Stimulated activated CD8-positive, alpha-beta memory T cell treated with anti-CD3 and anti-CD28 coated beads, Interleukin-12 subunit alpha, Interleukin-12 subunit beta, amount 100 ng/mL, for 4 hours (primary cell): ENCODE results near the gene CMTM5.
"Not testable (repeated sequence)": the region's sequence is repeated elsewhere in the genome, so short reads cannot be mapped to it uniquely, and the experiment has no call there.

Experiments used
- DNase-seq: peaks from one replicate; pipeline ENCODE4 v3.0.0-alpha.2; 2020; ENCODE audit warnings: low read depth

The CMTM5 gene

DNA sequence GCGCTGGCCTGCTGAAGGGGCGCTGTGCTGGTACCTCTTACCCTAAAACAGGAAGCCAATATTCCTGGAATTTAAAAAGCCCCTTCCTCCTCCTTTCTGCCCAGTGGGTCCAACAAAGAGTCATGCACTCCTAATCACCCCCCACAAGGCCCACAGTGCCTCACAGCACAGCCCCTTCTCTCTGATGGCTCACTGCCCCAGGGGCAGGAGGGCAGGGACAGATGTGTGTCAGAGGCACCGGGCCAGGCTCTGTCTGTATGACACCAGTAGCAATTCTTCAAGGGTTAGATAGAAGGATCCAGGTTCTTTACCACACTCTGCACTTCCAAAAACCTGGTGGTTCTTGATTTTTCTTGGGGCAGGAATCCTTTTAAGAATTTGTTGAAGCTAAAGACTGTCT is 22.3 kb downstream of the CMTM5 start:
- DNase-seq = no peak

DNA sequence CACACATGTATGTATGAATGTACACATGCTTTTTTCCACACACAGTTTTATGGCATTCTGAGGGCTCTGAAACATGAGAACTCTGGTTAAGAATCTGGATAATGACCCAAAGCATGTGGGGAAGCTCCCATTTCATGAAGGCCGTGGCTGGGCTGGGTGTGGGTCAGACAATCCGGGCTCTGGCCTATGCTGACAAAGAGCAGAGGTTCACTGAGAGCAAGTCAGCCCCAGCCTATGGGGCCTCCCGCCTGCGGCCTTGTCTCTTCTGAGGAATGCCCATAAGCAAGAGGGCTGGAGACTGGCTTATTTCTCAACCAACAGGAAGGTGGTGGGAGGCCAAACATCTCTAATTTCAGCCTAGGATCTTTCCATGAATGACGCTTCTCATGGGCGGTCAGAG is 22.7 kb downstream of the CMTM5 start:
- no peak for DNase-seq

DNA sequence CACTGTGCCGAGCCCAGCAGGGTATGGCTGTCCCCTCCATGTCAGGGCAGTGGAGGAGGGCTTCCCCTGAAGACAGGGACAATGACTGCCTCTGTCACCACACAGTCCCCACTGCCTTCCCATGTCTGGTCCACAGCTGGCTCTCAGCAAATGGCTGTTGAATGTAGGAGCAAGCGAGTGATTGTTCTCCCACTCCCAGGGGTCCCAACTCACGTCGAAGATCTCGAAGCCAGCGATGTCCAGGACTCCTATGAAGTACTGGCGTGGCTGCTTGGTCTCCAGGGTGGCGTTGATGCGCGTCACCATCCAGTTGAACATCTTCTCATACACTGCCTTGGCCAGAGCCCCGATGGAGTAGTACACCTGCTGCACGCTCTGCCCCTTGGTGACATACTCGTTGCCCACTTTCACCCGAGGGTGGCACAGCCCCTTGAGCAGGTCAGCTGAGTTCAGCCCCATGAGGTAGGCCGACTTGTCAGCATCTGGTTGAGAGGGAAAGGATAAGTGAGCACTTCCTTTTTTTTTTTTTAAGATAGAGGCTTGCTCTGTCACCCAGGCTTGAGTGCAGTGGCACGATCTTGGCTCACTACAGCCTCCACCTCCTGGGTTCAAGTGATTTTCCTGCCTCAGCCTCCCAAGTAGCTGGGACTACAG is 23.8 kb downstream of the CMTM5 start:
- not testable (repeated sequence) for DNase-seq

DNA sequence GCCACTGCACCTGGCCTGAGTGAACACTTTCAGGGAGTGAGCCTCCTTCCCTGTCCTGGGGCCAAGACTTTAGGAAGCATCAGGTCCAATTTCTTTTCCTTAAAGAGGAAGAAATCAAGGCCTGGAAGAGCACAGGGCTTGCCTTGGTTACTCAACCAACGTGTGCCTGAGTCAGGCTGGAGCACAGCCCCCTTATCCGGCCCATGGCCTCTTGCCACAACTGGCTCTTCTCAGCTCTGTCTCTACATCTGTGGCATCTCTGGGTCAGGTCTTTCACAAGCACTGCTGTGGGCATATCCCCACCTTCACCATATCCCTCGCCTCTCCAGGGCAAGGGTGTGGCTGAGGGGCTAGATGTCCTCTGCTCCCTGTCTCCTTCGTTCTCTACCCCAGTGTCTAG is 24.4 kb downstream of the CMTM5 start:
- no peak for DNase-seq

DNA sequence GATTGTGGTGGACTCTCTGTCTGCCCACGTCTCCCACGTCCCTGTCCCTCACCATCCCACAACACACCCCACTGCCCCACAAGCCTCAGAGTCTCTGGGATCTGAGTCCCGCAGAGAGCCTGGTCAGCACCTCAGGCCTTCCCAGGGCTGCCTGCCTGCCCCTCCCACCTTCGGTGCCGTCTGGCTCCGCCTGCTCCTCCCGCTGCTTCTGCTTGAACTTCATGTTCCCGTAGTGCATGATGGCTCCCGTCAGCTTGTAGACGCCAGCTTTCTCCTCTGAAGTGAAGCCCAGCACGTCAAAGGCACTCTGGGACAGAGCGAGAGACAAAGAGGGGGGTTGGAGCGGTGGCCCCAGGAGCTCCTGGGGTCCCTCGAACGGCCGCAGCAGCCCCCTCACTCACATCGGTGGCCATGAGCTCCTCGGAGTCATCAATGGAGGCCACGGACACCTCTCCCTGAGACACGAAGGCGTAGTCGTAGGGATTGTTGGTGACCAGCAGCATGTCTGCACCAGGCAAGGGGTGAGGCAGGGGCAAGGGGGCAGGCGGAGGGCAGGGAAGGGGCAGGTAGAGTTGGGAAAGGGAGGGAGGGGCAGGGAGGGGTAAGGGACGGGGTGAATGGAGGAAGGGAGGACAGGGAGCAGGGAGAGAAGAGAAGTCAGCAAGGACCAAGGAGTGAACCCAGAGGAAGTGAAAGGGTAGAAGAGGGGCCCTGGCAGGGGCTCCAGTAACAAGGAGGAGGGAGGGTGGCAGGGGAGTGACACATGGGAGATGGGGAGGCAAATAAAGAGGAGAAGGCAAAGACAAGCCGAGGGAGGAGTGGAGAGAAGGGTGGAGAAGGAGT is 25.7 kb downstream of the CMTM5 start:
- no peak for DNase-seq

DNA sequence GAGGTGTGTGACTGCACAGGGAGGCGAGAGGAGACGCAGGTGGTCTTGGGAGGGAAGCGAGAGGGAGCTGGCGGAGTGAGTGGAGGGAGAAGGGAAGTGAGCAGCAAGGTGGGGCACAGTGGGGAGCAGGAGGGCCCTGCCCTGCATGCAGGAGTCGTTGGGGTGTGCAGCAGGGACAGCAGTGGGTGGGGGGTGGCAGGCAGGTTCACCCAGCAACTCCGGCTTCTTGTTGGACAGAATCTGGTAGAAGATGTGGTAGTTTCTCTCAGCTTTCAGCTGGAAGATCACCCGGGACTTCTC is 26.2 kb downstream of the CMTM5 start:
- no peak for DNase-seq

DNA sequence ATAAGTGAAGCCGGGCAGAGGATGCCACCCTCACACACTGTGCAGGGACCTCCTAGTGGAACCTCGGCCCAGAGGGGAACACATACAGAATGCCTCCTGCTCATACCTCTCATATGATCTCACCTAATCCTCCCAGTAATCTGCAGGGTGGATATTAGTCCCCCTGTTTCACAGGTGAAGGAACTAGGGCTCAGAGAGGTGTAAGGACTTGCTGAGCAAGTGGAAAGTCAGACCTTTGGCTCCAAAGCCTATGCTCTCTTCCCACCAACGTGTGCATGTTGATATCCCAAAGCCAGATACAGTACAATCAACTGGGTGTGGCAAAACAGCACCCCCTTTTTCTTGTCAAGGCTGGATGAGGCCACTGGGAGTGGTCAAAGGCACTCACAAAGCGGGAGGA is 27.1 kb downstream of the CMTM5 start:
- DNase-seq = no peak

DNA sequence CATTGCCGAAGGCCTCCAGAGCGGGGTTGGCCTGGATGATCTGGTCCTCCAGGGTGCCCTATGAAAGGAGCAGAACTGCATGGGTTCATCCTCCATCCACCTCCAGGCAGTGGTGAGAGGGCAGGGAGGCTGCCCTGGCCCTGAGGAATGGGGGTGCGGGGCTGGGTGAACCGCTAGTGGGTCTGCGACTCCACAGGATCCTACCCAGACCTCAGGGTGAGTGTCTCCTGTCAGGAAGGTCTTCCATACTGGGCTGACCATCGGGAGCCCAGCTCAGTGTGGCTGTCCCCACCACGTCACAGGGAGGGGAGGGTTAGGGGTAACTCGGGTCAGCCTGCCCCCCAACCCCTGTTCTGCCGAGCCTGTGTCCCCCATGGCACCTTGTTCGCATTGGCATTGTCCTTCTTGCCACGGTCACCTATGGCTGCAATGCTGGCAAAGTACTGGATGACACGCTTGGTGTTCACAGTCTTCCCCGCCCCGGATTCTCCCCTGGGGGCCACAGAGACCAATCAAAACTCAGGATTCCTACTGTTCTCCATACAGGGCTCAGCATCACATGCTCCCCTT is 27.6 kb downstream of the CMTM5 start:
- no peak for DNase-seq

DNA sequence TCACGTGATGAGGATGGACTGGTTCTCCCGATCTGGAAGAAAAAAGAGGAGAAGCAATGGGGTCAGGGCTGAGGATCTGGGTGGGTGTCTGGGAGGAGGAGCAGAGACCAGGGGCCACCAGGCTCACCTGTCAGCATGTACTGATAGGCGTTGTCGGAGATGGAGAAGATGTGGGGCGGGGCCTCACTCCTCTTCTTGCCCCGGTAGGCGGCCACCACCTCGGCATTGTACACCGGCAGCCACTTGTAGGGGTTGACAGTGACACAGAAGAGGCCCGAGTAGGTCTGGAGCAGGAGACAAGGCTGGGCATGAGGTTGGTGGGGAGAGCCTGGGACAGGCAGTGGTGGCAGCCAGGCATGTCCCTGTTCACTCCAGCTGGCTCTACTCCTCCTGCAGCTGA is 28.2 kb downstream of the CMTM5 start:
- DNase-seq = no peak

DNA sequence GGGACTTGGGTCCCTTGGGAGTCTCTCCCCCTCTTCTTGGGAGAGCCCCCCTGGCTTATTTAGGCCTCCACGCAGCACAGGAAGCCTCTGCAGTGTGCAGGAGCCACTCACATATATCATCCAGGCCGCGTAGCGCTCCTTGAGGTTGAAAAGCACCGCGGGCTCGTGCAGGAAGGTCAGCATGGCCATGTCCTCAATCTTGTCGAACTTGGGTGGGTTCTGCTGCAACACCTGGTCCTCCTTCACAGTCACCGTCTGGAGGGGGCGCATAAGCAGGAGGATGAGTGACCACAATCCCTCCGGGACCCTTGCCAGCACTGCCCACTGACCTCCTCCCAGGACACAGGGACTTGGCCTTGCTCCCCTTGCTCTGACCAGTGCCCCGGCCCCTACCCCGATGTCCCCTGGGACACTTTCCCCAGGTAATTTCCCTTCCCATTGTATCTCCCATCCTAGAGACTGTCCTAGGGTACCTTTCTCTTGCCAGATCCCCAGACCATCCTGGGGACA is 28.7 kb downstream of the CMTM5 start:
- no peak for DNase-seq

DNA sequence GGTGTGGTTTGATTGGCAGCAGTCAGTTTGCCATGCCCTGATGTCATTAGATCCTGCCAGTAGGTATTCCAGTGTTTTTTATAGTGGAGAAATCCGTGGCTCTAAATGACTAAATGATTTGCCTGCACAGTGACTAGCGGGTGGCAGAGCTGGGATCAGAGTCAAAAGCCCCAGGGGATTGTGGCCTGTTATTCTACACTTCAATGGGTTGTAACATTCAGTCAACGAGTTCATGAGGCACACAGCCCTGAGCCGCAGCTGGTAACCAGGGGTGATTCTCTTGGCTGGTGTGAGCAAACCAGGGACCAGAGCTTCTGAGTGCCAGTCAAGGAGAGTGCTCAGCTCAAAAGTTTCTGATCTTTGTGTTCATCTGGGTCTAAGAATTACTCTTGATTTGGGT is 29.4 kb downstream of the CMTM5 start:
- DNase-seq = no peak

DNA sequence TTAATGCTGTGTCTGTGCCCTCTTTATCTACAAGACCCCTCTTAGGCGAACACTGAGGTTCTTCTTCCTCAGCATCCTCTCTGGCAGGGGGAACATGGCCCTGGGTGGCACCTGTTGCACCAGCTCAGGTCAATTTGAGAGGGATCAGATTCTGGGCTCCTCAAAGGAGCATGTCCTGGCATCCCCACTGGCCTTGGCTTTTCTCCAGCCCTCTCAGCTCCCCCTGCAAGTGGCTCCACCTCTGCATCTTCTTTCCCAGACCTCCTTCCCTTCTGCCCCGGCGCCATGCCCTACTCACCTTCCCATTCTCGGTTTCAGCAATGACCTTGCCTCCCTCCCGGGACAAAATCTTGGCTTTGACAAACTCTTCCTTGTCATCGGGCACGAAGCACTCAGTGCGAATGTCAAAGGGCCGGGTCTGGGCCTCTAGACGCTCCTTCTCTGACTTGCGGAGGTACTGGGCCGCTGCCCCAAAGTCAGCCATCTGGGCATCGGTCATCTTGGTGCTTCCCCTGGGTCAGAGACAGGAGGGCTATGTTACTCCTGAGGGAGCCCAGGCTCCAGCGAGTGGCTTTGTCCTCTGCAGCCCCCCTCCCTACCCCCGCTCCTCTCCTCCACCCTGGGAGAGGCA is 30.0 kb downstream of the CMTM5 start:
- no peak for DNase-seq

DNA sequence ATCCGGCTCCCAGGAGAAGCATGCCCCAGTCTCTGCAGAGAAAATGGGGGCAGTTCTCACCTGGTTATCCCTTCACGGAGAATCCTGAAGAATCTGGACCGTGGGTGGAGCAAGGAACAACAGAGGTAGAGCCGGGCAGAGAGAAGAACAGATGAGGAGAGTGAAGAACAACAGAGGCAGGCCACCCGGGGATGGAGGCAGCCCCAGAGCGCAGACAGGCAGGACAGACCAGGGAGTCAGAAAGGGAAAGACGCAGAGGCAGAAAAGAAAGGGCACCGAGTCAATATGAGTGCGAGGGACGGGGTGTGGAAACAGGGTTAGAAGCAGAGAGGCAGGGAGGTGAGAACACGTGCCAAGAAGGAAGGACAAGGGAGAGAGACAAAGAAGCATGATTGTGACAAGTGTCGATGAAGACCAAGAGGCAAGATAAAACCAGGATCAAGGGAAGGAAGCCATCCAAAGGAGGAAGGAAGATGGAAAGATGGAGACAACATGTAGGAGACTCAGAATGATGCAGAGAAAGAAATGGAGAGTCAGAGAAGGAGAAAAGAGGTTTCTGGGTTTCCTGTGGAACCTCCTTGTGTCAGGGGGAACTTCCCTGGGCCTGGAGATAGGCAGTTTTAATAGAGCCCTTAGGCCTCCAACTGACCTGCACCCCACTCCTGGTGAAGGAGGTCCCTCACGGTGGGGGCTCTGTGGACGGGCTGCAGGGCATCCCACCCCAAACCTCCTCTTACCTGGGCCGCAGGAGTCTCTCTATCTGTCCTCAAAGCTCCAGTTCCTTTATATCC is 30.9 kb downstream of the CMTM5 start, which contains the start of gene MYH6:
TSS of gene MYH6 (minus strand) at position 758 of the 791 bp plus-strand sequence. CDS start 1,050 bp downstream, outside the sequence.
- no peak for DNase-seq

DNA sequence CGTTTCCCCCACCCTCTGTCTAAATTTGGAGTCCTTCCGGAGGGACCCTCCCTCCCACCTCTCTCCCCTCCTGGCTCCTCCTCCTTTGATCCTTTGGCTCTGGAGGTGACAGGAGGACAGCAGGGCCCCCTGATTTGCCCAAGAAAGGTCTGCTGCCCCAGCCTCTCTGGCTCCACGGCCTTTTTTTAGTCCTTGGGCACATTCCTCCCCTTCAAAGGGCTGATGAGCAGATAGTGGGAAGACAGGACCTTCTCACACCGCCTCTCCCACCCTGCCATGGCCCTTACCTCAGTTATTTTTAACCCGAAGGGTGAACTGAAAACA is 31.4 kb downstream of the CMTM5 start:
- DNase-seq = no peak

DNA sequence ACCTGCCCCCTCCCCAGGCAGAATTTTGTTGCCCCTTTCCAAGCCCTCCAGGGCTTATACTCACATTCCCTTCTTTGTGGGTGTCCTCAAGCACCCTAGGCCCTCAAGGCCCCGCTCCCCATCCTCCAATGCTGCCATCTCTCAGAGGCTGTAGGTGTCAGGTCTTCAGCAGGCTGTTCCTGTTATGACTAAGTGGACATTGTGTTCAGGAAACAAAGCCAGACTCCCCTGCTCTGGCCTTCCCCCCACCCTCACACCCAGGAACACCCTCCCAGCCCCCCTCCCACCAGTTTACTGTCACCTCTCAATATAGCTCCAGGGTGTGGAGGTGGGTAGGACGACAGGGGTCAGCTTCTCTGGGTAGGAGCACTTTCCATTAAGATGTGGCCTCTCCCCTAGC is 32.6 kb downstream of the CMTM5 start:
- DNase-seq = no peak

DNA sequence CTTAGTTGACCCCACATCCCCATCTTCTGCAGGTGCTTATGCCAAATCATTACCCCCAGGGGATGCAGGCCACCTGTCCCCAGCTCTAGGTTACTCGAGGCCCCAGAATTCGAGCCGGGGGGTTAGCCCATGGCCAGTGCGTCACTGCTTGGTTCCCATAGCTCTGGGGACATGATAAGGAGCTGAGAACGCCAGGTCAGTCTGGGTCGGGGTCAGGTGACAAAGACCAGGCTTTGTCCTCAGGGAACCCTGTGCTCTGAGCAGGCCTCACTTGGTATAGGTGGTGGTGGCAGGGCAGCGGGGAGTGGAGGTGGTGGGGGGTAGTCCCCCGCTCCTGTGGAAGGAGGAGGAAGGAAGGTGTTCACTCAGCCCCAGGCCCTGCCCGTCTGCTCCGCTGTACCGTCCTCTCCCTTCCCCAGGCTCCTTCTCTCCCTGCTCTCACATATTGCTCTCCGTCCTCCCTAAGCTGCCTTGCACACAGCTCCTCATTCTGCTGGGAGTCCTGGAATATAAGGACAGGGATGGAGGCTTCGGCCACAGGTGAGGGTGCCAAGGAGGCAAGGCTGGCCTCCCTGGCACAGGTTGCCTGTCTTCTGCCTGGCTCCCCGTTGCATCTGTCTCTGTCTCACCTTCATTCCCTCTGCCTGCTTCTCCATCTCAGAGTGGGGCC is 33.3 kb downstream of the CMTM5 start:
- no peak for DNase-seq

DNA sequence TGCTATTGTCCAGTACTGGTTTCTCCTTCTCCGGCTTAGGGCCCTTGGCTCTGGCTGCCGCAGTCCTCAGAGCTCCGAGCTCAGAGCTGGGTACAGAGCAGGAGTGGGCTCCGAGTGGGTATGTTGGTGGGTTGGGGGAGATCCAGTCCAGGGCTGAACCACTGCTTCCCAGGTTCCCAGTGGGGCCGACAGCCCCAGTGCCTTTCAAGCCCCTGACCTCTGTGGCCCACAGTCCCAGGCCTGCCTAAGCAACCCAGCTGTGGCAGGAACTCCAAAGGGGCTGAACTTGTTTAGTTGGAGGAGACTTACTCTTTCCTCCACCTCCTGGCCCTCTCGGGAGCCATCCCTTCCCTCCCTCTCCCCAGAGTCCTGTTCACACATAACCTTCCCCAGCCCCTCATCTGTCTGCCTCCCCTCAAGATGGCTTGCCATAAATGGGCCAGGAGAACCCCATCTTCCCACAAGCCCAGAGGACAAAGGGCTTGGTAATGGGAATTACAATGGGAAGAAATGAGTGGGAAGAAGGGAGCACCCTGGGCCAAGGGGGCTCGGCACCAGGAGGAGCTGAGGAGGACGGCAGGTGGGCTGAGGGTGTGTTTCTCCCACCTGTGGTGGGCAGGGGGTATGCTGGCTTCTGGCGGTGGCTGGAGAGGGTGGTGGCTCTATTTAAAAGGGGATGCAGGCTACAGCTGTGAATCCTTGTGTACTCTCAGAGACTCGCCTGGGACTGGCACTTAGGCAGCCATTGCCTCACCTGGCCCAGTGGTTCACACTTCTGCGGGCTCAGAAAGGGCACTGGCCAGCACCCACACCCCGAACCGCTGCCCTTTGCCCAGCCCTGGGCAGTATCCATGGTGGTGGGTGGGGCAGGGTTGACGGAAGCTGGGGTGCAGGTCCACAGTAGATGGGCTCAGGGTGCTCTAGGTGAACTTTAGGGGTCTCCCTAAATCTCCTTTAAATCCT is 35.0 kb downstream of the CMTM5 start:
- no peak for DNase-seq

DNA sequence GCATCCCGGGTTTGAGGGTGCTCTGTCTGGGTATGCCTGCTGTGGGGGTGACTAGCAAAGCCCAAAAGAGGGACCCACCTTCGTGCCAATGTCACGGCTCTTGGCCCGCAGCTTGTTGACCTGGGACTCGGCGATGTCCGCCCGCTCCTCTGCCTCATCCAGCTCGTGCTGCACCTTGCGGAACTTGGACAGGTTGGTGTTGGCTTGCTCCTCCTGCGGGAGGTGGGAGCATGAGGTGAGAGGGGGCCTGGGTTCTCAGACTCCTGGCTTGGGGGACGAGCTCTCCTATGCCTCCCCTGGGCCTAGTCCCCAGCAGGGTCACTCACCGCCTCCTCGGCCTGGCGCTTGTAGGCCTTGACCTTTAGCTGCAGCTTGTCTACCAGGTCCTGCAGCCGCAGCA is 36.8 kb downstream of the CMTM5 start:
- no peak for DNase-seq

DNA sequence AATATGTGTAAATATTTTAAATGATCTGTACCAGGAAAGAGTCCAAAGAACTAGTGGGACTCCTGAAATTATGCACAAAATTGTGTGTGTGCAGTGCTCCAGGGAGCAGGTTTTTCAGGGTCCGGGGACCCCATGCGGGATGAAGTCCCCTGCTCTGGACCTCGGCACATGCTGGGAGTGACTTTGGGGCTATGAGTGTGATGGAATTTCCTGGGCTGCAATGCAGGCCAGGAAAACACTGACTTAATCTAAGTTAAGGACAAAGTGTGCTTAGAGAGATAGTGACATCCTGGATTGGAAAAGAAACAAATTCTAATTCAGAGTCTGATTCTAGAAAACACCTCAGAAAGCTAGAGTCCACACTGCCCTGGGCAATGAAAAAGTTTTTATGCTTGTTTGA is 37.4 kb downstream of the CMTM5 start:
- DNase-seq = no peak
